SK-N-SH (cell line): Measurements from ENCODE around the gene CSNK2A2.

Experiments
- CHD2 ChIP-seq: fragments of 150-350 bp; IDR thresholded peaks from 2 replicates; pipeline ENCODE4 v1.6.1; 2018; ENCODE audit warnings: low read length; ENCODE audit not compliant: partially characterized antibody
- MEF2A ChIP-seq: IDR thresholded peaks from 2 replicates; pipeline ENCODE4 v1.4.0; 2012; ENCODE audit warnings: low read depth, borderline replicate concordance
- RFX5 ChIP-seq: IDR thresholded peaks from 2 replicates; pipeline ENCODE4 v1.6.1; 2012; ENCODE audit warnings: mild to moderate bottlenecking, improper control_type of control experiment, low read length
- TF ChIP-seq, protein P1 (sequence below): IDR thresholded peaks from 2 replicates; pipeline ENCODE4 v1.6.1; 2012; ENCODE audit warnings: mild to moderate bottlenecking, low read depth, low read length, moderate library complexity
- TF ChIP-seq, protein P2 (sequence below): fragments of 200-600 bp; sonication (generic); IDR thresholded peaks from 2 replicates; pipeline ENCODE4 v1.6.1; 2017; ENCODE audit warnings: antibody characterized with exemption, mild to moderate bottlenecking, moderate library complexity
- TF ChIP-seq, protein P3 (sequence below): fragments of 150-350 bp; IDR thresholded peaks from 2 replicates; pipeline ENCODE4 v1.6.1; 2016; ENCODE audit warnings: mild to moderate bottlenecking, low read depth, low read length

DNA sequence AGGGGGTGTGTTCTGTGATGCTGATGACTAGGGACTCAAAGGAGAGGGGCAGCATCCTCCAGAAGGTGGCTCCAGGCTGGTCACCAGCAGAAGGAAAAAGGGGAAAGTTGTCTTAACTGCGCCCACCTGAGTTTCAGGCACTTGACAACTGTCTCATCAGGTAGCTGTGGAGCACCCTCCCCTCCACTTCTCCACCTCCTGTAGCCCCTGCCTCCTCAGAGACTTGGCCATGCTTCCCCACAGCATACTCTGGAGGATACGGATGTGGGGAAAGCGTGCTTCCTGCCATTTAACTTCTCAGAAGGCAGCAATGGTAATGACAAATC, 86.6 kb downstream of the CSNK2A2 start:
- TF ChIP-seq, protein P1, sequence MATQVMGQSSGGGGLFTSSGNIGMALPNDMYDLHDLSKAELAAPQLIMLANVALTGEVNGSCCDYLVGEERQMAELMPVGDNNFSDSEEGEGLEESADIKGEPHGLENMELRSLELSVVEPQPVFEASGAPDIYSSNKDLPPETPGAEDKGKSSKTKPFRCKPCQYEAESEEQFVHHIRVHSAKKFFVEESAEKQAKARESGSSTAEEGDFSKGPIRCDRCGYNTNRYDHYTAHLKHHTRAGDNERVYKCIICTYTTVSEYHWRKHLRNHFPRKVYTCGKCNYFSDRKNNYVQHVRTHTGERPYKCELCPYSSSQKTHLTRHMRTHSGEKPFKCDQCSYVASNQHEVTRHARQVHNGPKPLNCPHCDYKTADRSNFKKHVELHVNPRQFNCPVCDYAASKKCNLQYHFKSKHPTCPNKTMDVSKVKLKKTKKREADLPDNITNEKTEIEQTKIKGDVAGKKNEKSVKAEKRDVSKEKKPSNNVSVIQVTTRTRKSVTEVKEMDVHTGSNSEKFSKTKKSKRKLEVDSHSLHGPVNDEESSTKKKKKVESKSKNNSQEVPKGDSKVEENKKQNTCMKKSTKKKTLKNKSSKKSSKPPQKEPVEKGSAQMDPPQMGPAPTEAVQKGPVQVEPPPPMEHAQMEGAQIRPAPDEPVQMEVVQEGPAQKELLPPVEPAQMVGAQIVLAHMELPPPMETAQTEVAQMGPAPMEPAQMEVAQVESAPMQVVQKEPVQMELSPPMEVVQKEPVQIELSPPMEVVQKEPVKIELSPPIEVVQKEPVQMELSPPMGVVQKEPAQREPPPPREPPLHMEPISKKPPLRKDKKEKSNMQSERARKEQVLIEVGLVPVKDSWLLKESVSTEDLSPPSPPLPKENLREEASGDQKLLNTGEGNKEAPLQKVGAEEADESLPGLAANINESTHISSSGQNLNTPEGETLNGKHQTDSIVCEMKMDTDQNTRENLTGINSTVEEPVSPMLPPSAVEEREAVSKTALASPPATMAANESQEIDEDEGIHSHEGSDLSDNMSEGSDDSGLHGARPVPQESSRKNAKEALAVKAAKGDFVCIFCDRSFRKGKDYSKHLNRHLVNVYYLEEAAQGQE: no peak
- TF ChIP-seq CHD2 (no peak), MEF2A (no peak), RFX5 (no peak)
- TF ChIP-seq, protein P2, sequence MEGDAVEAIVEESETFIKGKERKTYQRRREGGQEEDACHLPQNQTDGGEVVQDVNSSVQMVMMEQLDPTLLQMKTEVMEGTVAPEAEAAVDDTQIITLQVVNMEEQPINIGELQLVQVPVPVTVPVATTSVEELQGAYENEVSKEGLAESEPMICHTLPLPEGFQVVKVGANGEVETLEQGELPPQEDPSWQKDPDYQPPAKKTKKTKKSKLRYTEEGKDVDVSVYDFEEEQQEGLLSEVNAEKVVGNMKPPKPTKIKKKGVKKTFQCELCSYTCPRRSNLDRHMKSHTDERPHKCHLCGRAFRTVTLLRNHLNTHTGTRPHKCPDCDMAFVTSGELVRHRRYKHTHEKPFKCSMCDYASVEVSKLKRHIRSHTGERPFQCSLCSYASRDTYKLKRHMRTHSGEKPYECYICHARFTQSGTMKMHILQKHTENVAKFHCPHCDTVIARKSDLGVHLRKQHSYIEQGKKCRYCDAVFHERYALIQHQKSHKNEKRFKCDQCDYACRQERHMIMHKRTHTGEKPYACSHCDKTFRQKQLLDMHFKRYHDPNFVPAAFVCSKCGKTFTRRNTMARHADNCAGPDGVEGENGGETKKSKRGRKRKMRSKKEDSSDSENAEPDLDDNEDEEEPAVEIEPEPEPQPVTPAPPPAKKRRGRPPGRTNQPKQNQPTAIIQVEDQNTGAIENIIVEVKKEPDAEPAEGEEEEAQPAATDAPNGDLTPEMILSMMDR: no peak
- TF ChIP-seq, protein P3, sequence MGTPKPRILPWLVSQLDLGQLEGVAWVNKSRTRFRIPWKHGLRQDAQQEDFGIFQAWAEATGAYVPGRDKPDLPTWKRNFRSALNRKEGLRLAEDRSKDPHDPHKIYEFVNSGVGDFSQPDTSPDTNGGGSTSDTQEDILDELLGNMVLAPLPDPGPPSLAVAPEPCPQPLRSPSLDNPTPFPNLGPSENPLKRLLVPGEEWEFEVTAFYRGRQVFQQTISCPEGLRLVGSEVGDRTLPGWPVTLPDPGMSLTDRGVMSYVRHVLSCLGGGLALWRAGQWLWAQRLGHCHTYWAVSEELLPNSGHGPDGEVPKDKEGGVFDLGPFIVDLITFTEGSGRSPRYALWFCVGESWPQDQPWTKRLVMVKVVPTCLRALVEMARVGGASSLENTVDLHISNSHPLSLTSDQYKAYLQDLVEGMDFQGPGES: no peak
